ENCODE results near the gene ZNF346. TPM values are rescaled to one million over a fixed set of nuclear protein-coding genes. Genes with fewer than 3 reads are reported as not detected.

The ZNF346 gene
- total and polyA plus RNA-seq, 3 donors from 2014 or later, result 19.2 to 31.7 (median 31.1) TPM

- no peak for DNase-seq
- WGBS, 2 donors, result 9% methylated on average over 6 of the region's 6 CpGs
These were observed 788 bp downstream of the ZNF346 start for GRCh38 chr5:177023303-177023664.

GRCh38 chr5:177024559-177024958 lies 2.1 kb downstream of the ZNF346 start:
- no peak overlapping the region for H3K27ac ChIP-seq
- WGBS, 2 donors, result 78 to 100% methylated on average over 1 of the region's 1 CpG
- H3K27me3 ChIP-seq, result no peaks in the 10 kb centered on the region
- DNase-seq, result no peak
- H3K4me3 ChIP-seq, result no peak overlapping the region
- H3K9me3 ChIP-seq, result no peaks in the 10 kb centered on the region
- intact Hi-C loops (cut with DNase I; ENCODE audit: low total_unique reads), result no loop called here
- H3K4me1 ChIP-seq, result peaks cover 13% of the 10 kb centered on the region
- H3K36me3 ChIP-seq (ENCODE audit: low read depth, missing control alignments), result no peaks in the 10 kb centered on the region
- no peak for TF ChIP-seq POLR2A (IDR thresholded peaks at IDR 0.05)
- no peak for TF ChIP-seq CTCF (IDR thresholded peaks at IDR 0.05)

More at GRCh38 chr5:177023303-177023664, 788 bp downstream of the ZNF346 start:
- Histone ChIP-seq H3K27ac (peak overlapping the region; percentile 74 to 88), H3K36me3 (ENCODE audit: low read depth, missing control alignments) (no peaks in the 10 kb centered on the region), H3K9me3 (no peaks in the 10 kb centered on the region), H3K4me1 (peaks cover 13% of the 10 kb centered on the region), H3K27me3 (no peaks in the 10 kb centered on the region), H3K4me3 (peak overlapping the region; percentile 83 to 91)
- TF ChIP-seq CTCF (IDR thresholded peaks at IDR 0.05) (no peak), POLR2A (IDR thresholded peaks at IDR 0.05) (no peak)
- intact Hi-C loops (cut with DNase I; ENCODE audit: low total_unique reads), result no loop called here

- 81 to 88% methylated on average over 3 of the region's 3 CpGs for WGBS, 2 donors
- H3K9me3 ChIP-seq, result no peaks in the 10 kb centered on the region
- no peak overlapping the region for H3K27ac ChIP-seq
- H3K36me3 ChIP-seq (ENCODE audit: low read depth, missing control alignments), result no peaks in the 10 kb centered on the region
- intact Hi-C loops (cut with DNase I; ENCODE audit: low total_unique reads), result no loop called here
- peaks cover 13% of the 10 kb centered on the region for H3K4me1 ChIP-seq
- no peaks in the 10 kb centered on the region for H3K27me3 ChIP-seq
- H3K4me3 ChIP-seq, result no peak overlapping the region
- TF ChIP-seq CTCF (IDR thresholded peaks at IDR 0.05) (no peak), POLR2A (IDR thresholded peaks at IDR 0.05) (no peak)
- no peak for DNase-seq
These were observed 2.7 kb downstream of the ZNF346 start for GRCh38 chr5:177025101-177025601.

- DNase-seq, result no peak
- no peak overlapping the region for H3K4me3 ChIP-seq
- TF ChIP-seq POLR2A (IDR thresholded peaks at IDR 0.05) (no peak), CTCF (IDR thresholded peaks at IDR 0.05) (no peak)
- peaks cover 6% of the 10 kb centered on the region for H3K4me1 ChIP-seq
- 92 to 98% methylated on average over 2 of the region's 2 CpGs for WGBS, 2 donors
- no peak overlapping the region for H3K27ac ChIP-seq
- no peaks in the 10 kb centered on the region for H3K9me3 ChIP-seq
- no peaks in the 10 kb centered on the region for H3K36me3 ChIP-seq (ENCODE audit: low read depth, missing control alignments)
- intact Hi-C loops (cut with DNase I; ENCODE audit: low total_unique reads), result no loop called here
- H3K27me3 ChIP-seq, result no peaks in the 10 kb centered on the region
These were observed 5.2 kb downstream of the ZNF346 start for GRCh38 chr5:177027665-177028064.

- Histone ChIP-seq H3K36me3 (ENCODE audit: low read depth, missing control alignments) (no peaks in the 10 kb centered on the region), H3K9me3 (no peaks in the 10 kb centered on the region), H3K27ac (no peak overlapping the region), H3K4me3 (no peak overlapping the region), H3K27me3 (no peaks in the 10 kb centered on the region), H3K4me1 (no peaks in the 10 kb centered on the region)
- TF ChIP-seq CTCF (IDR thresholded peaks at IDR 0.05) (no peak), POLR2A (IDR thresholded peaks at IDR 0.05) (no peak)
- no peak for DNase-seq
- 94 to 95% methylated on average over 6 of the region's 6 CpGs for WGBS, 2 donors
- intact Hi-C loops (cut with DNase I; ENCODE audit: low total_unique reads), result no loop called here
These were observed 7.0 kb downstream of the ZNF346 start for GRCh38 chr5:177029498-177029897.

Measured in testis (tissue), 3 donors.